ENCODE measurements around the gene CEP295NL. TPM values are rescaled to one million over a fixed set of nuclear protein-coding genes. Genes with fewer than 3 reads are reported as not detected.

The CEP295NL gene
- total and polyA plus RNA-seq, 2 of the 13 experiments (the other 11 are each of a cell fraction or from before 2014, with no cell fraction given) = not detected

DNA sequence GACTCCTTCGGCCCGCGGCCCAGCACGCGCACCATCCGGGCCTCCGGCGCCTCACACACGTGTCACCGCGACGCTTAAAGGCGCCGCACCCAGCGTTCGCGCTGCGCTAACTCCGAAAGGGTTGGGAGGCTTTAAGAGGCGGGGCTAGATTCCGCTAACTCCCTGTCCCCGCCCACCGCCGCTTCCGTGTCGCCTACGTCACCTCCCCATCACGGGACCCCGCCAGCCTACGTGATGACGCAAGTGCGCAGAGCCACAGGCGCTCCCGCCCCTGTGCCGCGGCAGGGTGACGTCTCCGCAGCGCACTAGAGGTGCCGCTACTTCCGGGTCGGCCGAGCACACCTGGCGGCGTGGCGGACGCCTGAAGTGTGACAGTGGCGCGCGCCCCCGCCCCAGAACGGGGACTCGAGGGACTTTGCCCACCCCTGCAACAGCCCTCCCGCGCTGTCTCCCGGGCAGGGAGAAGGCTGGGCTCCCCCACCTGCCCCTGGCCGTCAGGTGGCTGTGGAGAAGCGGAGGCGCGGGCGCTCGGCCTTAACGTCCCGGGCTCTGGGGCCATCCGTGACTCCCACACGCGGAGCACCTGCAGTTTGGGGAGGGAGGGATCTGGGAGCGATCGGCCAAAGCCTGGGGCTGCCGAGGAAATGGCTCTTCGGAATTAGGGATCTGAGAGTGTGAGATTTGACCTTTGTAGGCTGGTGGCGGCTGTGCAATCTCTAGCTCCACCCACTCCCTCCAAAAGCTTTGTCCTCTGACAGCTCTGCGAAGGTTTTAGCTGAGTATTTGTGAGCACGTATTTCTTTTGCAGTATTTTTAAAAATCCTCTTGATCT lies 62.0 kb downstream of the CEP295NL start, which contains the start of gene USP36 (continued):
- TF ChIP-seq CBX5 (CRISPR knock-in tag; IDR thresholded peaks at IDR 0.05; ENCODE audit: borderline replicate concordance) (peak; percentile 77; the same call in 1 of the 2 replicates), ZNF564 (CRISPR knock-in tag; IDR thresholded peaks at IDR 0.05) (peak; percentile 95), ZFP37 (CRISPR knock-in tag; IDR thresholded peaks at IDR 0.05; ENCODE audit: borderline replicate concordance) (peak; percentile 91; the same call in 1 of the 2 replicates), KLF13 (CRISPR knock-in tag; IDR thresholded peaks at IDR 0.05) (peak; percentile 97), LCORL (IDR thresholded peaks at IDR 0.05) (0 out of 2 replicates have a peak, but pooled peaks have one; percentile 16), LCORL (CRISPR knock-in tag; IDR thresholded peaks at IDR 0.05) (peak; percentile 99), SIN3B (IDR thresholded peaks at IDR 0.05; ENCODE audit: low read length) (peak; percentile 20; the same call in 1 of the 2 replicates), NR2C2 (CRISPR knock-in tag; IDR thresholded peaks at IDR 0.05; ENCODE audit: borderline replicate concordance) (peak; percentile 94), RXRA (CRISPR knock-in tag; IDR thresholded peaks at IDR 0.05) (peak; percentile 94), ZNF446 (CRISPR knock-in tag; IDR thresholded peaks at IDR 0.05) (no peak; the same call in none of the 2 replicates), ATF1 (CRISPR knock-in tag; IDR thresholded peaks at IDR 0.05) (peak; percentile 98), IKZF4 (CRISPR knock-in tag; IDR thresholded peaks at IDR 0.05; ENCODE audit: borderline replicate concordance, low read depth, not compliant biosample characterization) (peak; percentile 81), RFXANK (CRISPR knock-in tag; IDR thresholded peaks at IDR 0.05) (peak; percentile 80; the same call in 1 of the 2 replicates), YEATS4 (CRISPR knock-in tag; IDR thresholded peaks at IDR 0.05; ENCODE audit: borderline replicate concordance) (peak; percentile 99)
- TF ChIP-seq, protein P1, sequence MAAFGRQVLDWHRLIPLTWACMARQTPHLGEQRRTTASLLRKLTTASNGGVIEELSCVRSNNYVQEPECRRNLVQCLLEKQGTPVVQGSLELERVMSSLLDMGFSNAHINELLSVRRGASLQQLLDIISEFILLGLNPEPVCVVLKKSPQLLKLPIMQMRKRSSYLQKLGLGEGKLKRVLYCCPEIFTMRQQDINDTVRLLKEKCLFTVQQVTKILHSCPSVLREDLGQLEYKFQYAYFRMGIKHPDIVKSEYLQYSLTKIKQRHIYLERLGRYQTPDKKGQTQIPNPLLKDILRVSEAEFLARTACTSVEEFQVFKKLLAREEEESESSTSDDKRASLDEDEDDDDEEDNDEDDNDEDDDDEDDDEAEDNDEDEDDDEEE (CRISPR knock-in tag; IDR thresholded peaks at IDR 0.05) = peak; percentile 99
- TF ChIP-seq, protein P2, sequence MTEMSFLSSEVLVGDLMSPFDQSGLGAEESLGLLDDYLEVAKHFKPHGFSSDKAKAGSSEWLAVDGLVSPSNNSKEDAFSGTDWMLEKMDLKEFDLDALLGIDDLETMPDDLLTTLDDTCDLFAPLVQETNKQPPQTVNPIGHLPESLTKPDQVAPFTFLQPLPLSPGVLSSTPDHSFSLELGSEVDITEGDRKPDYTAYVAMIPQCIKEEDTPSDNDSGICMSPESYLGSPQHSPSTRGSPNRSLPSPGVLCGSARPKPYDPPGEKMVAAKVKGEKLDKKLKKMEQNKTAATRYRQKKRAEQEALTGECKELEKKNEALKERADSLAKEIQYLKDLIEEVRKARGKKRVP (CRISPR knock-in tag; IDR thresholded peaks at IDR 0.05) = peak in 1 of 2 experiments; percentile 92; a peak in 2 of 4 replicates
- TF ChIP-seq, protein P3, sequence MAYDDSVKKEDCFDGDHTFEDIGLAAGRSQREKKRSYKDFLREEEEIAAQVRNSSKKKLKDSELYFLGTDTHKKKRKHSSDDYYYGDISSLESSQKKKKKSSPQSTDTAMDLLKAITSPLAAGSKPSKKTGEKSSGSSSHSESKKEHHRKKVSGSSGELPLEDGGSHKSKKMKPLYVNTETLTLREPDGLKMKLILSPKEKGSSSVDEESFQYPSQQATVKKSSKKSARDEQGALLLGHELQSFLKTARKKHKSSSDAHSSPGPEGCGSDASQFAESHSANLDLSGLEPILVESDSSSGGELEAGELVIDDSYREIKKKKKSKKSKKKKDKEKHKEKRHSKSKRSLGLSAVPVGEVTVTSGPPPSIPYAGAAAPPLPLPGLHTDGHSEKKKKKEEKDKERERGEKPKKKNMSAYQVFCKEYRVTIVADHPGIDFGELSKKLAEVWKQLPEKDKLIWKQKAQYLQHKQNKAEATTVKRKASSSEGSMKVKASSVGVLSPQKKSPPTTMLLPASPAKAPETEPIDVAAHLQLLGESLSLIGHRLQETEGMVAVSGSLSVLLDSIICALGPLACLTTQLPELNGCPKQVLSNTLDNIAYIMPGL (CRISPR knock-in tag; IDR thresholded peaks at IDR 0.05; ENCODE audit: borderline replicate concordance in 1 of 2, low read depth in 1 of 2) = peak; percentile 95
- TF ChIP-seq, protein P4, sequence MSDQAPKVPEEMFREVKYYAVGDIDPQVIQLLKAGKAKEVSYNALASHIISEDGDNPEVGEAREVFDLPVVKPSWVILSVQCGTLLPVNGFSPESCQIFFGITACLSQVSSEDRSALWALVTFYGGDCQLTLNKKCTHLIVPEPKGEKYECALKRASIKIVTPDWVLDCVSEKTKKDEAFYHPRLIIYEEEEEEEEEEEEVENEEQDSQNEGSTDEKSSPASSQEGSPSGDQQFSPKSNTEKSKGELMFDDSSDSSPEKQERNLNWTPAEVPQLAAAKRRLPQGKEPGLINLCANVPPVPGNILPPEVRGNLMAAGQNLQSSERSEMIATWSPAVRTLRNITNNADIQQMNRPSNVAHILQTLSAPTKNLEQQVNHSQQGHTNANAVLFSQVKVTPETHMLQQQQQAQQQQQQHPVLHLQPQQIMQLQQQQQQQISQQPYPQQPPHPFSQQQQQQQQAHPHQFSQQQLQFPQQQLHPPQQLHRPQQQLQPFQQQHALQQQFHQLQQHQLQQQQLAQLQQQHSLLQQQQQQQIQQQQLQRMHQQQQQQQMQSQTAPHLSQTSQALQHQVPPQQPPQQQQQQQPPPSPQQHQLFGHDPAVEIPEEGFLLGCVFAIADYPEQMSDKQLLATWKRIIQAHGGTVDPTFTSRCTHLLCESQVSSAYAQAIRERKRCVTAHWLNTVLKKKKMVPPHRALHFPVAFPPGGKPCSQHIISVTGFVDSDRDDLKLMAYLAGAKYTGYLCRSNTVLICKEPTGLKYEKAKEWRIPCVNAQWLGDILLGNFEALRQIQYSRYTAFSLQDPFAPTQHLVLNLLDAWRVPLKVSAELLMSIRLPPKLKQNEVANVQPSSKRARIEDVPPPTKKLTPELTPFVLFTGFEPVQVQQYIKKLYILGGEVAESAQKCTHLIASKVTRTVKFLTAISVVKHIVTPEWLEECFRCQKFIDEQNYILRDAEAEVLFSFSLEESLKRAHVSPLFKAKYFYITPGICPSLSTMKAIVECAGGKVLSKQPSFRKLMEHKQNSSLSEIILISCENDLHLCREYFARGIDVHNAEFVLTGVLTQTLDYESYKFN (CRISPR knock-in tag; conservative IDR thresholded peaks at IDR 0.05) = peak; percentile 85

All from HepG2 (cell line).